ENCODE data around the gene OPN3.

DNA sequence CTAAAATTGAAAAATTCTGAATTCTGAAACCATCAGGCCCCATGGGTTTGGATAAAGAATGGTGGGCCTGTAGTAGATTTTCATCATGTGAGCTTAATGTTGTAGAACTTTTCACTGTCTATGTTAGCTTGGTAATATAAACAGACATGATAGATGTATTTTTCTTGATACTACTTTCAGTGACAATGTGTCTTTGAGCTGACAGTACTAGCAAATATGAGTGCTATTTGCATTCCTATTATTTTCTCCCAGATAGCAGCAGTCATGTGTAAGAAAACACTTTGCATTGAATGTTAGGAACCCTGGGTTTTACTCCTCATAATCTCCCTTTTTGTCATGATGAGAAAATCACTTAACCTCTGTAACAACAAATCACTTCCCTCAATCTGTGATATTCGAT, 89.9 kb downstream of the OPN3 start:
- TF ChIP-seq TAF1 (conservative IDR thresholded peaks at IDR 0.05) (no peak), EGR1 (IDR thresholded peaks at IDR 0.05; ENCODE audit: low read depth in 2 of 2) (no peak), FOXA1 (IDR thresholded peaks at IDR 0.05) (no peak), RXRA (IDR thresholded peaks at IDR 0.05) (no peak)
- TF ChIP-seq, protein P1, sequence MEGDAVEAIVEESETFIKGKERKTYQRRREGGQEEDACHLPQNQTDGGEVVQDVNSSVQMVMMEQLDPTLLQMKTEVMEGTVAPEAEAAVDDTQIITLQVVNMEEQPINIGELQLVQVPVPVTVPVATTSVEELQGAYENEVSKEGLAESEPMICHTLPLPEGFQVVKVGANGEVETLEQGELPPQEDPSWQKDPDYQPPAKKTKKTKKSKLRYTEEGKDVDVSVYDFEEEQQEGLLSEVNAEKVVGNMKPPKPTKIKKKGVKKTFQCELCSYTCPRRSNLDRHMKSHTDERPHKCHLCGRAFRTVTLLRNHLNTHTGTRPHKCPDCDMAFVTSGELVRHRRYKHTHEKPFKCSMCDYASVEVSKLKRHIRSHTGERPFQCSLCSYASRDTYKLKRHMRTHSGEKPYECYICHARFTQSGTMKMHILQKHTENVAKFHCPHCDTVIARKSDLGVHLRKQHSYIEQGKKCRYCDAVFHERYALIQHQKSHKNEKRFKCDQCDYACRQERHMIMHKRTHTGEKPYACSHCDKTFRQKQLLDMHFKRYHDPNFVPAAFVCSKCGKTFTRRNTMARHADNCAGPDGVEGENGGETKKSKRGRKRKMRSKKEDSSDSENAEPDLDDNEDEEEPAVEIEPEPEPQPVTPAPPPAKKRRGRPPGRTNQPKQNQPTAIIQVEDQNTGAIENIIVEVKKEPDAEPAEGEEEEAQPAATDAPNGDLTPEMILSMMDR (IDR thresholded peaks at IDR 0.05; ENCODE audit: low read depth, low read length, missing input control) = no peak
- TF ChIP-seq, protein P2, sequence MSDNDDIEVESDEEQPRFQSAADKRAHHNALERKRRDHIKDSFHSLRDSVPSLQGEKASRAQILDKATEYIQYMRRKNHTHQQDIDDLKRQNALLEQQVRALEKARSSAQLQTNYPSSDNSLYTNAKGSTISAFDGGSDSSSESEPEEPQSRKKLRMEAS (IDR thresholded peaks at IDR 0.05) = no peak
